Dermis microvascular lymphatic vessel endothelial cell (primary cell): ENCODE measurements around the gene RSF1. TPM values are rescaled to one million over a fixed set of nuclear protein-coding genes. Genes with fewer than 3 reads are reported as not detected.
"Not testable (repeated sequence)": the region's sequence is repeated elsewhere in the genome, so short reads cannot be mapped to it uniquely, and the experiment has no call there.

Experiments
- DNase-seq, 2 donors: peaks; one replicate each; pipeline versions ENCODE4 v3.0.0 to v3.0.0-alpha.2; 2010; ENCODE audit warnings: low read depth in 2 of 2
- total RNA-seq: library from RNA; depleted of rRNA; stranded (reverse); fragments of >200 nt; gene quantifications from 2 replicates; pipeline ENCODE4 v1.2.1, GENCODE V29; 2014

RSF1 gene
- total RNA-seq, 1 donor from 2014 or later: 12.8 TPM

GRCh38 chr11:77690649-77691048, 129.9 kb downstream of the RSF1 start:
- no peak for DNase-seq

DNA sequence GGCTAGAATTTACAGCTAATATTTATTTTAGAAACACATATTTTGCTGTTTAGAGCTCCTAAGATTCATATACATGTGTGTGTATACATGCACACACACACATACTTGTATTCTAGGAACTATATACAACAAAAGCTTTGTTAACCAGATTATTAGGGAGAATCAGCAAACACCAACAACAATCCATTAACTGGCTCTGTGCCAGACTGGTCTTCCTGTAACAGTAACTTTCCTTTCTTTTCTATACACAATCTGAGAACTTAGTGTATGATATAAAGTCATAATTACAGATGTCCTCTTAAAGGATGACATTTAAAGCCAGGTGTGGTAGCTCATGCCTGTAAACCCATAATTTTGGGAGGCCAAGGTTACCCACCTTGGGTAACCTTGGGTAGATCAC, 133.4 kb downstream of the RSF1 start:
- peak in 1 of 2 donors; percentile 39 for DNase-seq

GRCh38 chr11:77677138-77677537, 143.4 kb downstream of the RSF1 start:
- no peak for DNase-seq

DNA sequence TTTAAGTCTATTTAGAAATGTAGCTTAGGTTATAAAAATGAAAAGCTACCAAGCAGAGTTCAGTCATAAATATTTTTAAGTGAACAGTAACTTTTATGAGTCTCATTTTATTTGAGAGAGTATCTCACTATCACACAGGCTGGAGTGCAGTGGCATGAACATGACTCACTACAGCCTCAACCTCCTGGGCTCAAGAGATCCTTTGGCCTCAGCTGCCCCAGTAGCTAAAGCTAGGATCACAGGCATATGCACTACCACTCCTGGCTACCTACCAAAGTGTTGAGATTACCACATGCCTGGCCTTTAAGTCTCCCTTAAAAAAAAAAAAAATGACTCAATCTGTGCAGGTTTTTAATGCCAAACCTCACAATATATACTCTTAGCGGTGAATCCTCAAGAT, 148.3 kb downstream of the RSF1 start:
- no peak for DNase-seq

DNA sequence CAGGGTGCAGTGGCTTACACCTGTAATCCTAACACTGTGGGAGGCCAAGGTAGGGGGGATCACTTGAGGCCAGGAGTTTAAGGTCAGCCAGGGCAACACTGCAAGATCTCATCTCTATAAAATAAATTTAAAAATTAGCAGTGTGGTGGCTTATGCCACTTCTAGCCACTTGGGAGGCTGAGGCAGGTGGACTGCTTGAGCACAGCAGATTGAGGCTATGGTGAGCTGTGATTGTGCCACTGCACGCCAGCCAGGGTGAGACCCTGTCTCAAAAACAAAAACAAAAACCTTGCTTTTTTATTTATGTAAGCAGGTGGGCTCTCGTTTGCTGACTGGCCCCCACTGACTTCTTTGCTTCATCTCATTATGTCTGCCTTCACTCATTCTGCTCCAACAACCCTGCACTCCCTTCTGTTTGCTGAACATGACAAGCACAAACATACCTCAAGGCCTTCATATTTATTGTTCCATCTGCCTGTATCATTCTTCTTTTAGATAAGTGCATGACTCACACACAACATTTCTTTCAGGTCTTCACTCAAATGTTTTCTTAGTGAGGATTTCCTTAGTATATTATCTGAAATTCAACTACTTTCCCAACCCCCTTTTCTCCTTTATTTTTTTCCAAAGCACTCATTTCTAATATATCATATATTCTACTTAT, 150.5 kb downstream of the RSF1 start:
- DNase-seq: peak in 1 of 2 donors; percentile 4

- DNase-seq: no peak
Observed at GRCh38 chr11:77668760-77669159, 151.8 kb downstream of the RSF1 start.

GRCh38 chr11:77665240-77665965, 155.1 kb downstream of the RSF1 start:
- peak; percentile 29 to 44 for DNase-seq

DNA sequence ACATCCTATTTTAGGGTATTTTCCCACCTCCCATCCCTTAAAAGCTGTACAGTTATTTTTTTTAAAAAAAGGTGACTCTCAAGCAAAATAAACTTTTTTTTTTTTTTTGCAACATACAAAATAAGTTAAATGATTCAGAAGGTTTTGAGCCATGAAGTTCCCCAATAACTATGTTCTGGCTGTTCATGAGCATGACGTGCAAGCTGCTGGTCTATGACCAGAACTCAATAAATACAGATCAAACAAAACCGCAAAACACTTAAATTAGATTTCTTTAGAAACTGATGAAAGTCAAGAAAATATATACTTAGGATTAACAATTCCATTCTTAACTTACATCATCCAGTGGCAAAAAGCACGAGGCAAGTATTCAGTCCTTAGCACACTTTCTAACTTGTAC, 158.9 kb downstream of the RSF1 start:
- DNase-seq: no peak

DNA sequence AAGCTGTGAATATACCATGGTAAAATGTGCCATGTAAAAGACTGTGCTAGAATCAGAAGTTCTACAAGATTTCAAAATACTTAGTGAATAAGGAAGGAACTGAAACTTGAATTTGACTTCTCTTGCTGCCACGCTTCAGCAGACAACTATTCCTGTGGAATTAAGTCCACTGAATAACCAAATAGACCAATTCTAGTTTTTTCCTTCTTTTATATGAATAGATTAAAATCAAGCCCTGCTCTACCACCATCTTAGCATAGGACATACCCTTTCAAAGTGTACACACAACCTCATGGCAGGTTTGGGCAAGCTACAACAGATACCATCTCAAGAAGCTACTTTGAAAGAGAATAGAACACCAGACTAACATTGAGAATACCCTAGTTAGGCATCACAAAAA, 159.6 kb downstream of the RSF1 start:
- no peak for DNase-seq

DNA sequence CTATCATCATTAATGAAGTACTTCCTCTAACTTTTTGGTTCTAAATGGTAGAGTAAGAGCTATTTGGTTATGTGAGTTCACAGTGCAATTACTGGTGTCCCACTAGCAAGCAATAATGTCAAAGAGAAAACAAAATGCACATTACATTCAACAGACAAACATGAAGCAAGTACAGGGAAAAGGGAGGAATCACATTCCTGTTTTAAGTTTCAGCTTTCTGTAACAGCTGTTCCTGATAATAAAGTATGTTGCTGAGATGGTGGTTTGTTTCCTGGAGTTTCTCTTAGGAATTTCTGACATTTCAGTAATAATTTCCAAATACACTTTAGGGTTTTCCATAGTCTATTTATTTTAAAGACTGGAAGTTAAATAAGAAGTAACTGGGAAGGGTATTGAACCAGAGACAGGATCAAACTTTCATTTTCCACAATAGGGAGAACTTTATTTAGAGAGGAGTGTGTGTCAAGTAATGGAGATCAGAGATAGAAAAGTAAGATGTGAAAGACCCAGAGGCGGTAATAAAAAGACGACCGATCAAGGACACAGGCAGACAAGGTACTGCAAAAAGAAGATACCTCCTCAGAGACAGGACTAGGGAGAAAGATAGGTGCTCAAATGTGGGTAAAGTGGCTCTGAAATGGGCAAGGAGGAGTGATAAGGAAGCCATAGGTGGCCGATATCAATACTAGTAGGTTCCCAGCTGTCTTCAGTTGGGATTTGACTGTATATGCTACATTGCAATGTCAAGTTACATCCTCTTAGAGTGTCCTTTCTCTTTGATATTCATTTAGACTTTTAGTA, 162.1 kb downstream of the RSF1 start:
- DNase-seq: no peak

DNA sequence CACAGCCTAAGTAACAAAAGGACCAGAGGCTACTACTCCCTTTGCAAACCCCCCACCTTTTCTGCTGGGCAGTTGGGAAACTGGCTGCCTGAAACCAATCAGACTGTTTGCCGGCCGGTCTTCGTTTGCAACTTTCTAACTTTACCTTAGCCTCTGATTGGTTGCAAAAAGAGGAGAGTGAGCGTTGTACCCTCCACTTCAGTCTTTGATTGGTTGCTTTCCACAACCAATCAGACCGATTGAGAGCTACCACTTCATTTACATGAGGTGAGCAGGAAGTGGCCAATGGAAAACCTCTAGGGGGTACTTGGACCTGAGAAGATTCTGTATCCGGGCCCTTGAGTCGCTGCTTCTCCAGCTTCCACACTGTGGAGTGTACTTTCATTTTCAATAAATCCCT, 164.2 kb downstream of the RSF1 start:
- DNase-seq: no peak

DNA sequence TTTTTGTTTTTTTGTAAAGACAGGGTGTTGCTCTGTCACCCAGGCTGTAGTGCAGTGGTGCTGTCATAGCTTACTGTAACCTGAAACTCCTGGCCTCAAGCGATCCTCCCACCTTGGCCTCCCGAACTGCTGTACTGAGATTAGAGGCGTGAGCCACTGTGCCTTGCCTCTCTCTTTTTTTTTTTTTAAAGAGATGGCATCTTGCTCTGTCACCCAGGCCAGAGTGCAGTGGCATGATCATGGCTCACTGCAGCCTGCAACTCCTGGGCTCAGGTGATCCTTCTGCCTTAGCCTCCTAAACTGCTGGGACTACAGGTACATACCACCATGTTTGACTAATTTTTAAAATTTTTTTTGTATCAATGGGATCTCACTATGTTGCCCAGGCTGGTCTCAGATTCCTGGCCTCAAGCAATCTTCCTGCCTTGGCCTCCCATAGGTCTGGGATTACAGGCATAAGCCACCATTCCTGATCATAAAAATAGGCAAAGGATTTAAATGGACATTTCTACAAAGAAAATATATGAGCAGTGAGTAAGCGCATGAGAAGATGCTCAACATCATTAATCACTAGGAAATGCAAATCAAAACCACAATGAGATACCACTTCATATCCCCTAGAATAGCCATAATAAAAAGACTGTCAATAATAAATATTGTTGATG, 165.6 kb downstream of the RSF1 start:
- DNase-seq: no peak

DNA sequence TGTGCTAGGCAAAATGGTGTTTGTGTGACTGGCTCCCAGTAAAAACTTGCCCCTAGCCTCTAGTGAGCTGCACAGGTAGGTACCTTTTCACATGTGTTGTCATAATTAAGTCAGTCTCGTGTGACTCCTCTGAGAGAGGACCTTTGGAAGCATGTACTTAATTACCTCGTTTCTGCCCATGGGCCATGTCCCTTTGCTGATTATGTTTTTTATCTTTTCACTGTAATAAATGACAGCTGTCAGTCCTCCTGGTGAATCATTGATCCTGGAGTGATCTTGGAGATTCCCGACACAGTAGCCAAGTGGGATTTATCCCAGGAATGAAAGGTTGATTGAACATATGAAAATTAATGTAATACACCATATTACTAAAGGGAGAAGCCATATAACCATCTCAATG, 170.4 kb downstream of the RSF1 start:
- no peak for DNase-seq

DNA sequence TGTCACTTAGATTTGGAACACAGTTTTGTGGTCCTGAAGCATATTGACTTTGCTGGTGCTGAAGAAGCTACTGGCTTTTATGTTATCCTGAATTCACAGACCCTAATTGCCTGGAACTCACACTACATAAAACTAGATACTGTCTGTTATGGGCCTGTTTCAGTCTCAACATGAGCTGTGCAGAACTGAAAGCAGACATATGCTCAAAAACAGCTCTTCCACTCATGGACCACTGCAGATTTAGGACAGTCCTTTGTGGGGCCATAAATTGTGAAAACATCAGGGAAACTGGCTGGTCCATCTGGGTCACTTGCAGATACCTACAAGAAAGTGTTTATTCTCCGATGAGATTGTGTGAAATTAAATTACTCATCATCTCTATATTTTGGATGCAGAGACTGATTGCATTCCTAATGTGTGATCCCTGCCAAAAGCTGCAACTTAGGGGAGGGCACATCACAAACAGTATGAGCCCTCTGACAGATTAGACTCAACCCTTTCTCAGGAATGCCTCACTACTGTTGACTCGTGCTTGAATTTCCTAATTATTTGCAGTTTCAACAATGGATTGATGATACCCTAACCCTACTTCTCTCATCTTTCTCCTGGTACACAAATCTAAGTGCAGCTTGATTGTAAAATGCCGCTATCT, 172.7 kb downstream of the RSF1 start:
- no peak for DNase-seq

- no peak for DNase-seq
Observed at GRCh38 chr11:77644887-77645286, 175.6 kb downstream of the RSF1 start.

GRCh38 chr11:77642228-77642627, 178.3 kb downstream of the RSF1 start:
- no peak for DNase-seq

- DNase-seq: peak; percentile 61 to 89
Observed at GRCh38 chr11:77637345-77638165, 183.0 kb downstream of the RSF1 start, which contains the start of gene CLNS1A. TSS of gene CLNS1A (minus strand) at chr11:77637794. CDS start at chr11:77637714, 80 bp downstream.

DNA sequence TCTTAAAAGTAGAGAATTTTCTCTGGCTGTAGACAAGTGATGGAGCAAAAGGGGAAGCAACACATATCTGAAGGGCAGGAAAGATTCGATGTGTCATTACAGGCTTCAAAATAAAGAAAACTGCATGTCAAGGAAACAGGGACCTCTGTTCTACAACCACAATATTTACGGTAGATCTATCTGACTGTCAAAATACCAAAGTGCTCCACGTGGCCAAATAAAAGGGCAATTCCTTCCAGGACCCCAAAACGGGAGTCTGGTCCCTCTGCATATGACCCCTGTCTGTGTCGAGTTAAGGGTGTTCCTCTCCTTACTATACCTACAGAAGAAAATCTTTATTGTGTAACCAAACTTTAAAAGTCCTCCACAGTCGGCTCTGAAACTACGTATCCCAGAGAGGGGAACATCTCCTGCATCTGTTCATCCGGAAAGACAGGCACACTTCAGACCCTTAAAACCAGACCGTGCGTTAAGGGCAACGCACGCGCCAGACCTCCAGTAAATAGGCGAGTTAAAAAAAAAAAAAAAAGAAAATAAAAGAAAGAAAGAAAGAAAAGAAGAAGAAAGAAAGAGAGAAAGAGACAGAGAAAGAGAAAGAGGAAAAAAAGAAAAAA, 183.7 kb downstream of the RSF1 start:
- DNase-seq: no peak

DNA sequence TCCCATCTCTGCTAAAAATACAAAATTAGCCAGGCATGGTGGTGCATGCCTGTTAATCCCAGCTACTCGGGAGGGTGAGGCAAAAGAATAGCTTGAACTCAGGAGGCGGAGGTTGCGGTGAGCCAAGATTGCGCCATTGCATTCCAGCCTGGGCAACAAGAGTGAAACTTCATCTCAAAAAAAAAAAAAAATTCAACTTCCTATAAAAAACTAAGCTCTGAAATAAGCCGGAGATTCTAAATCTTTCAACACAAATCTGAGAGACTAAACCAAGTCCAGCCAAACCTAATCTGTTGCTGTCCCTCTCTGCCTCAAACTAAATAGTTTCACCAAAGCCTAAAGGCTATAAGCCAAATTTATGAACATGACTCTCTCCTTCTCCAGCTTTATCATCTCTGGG, 186.6 kb downstream of the RSF1 start:
- not testable (repeated sequence) for DNase-seq

GRCh38 chr11:77630157-77630710, 190.3 kb downstream of the RSF1 start:
- no peak for DNase-seq
